ENCODE results near the gene FBN1.

The FBN1 gene

DNA sequence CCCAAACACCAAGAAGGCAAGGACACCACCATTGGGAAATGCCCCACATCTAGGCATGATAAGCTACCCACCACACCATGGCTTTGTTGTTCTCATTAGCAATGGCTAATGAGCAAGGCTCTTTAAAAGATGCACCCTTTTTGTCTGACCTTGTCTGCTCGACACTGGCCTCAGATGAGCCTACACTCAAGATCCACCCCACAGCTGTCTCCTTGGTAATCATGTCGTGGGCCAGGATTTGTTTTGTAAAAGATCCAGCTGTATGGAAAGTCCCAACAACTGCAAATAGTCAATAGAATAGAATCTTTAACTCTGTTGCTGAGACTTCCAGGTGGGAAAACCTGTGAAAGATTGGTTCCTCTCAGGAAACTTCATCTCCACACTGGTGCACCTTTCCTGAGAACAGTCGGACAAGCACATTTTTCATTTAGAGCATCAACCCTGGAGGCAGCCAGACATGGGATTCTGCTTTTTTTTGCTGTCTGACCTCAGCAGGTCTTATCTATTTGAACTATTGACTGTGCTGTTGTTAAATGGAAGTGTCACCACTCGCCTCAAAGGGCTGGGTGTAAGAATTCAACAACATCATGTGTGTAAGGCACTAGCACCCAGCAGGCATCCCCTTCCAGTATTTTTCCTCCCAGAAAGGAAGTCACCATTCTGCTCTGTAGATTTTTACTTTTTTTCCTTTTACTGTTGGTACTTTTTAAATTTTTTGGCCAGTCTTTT is 278.8 kb downstream of the FBN1 start:
- H3K27ac Mint-ChIP-seq = no peak overlapping the region
- H3K4me3 Mint-ChIP-seq = no peak overlapping the region
- H3K4me1 Mint-ChIP-seq (ENCODE audit: low read depth) = no peaks in the 10 kb centered on the region
- H3K36me3 Mint-ChIP-seq (ENCODE audit: low read depth) = no peaks in the 10 kb centered on the region
- H3K9me3 Mint-ChIP-seq = no peaks in the 10 kb centered on the region
- peaks cover 4% of the 10 kb centered on the region for H3K27me3 Mint-ChIP-seq

- Mint-ChIP-seq H3K27ac (no peak overlapping the region), H3K27me3 (peaks cover 4% of the 10 kb centered on the region), H3K4me3 (no peak overlapping the region), H3K36me3 (ENCODE audit: low read depth) (no peaks in the 10 kb centered on the region), H3K4me1 (ENCODE audit: low read depth) (no peaks in the 10 kb centered on the region), H3K9me3 (no peaks in the 10 kb centered on the region)
These were observed 279.9 kb downstream of the FBN1 start for GRCh38 chr15:48365575-48365974.

DNA sequence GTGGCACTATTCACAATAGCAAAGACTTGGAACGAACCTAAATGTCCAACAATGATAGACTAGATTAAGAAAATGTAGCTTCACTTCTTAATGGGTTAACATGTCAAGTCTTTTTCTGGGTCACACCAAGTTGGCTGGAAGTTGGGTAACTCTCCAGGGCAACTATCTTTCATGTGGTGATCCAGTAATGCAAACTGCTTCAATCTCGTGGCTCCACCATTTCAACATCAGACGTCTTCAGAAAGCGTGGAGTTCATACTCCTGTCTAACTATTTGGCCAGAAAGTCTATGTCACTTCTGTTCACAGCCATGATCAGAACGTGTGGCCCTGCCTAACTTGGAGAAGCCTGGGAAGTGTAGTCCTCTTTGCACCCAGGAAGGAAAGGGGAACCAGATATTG is 282.0 kb downstream of the FBN1 start:
- Mint-ChIP-seq H3K4me1 (ENCODE audit: low read depth) (peaks cover 2% of the 10 kb centered on the region), H3K36me3 (ENCODE audit: low read depth) (no peaks in the 10 kb centered on the region), H3K4me3 (no peak overlapping the region), H3K9me3 (no peaks in the 10 kb centered on the region), H3K27me3 (peaks cover 4% of the 10 kb centered on the region), H3K27ac (no peak overlapping the region)

- H3K4me3 Mint-ChIP-seq = no peak overlapping the region
- no peaks in the 10 kb centered on the region for H3K9me3 Mint-ChIP-seq
- no peaks in the 10 kb centered on the region for H3K36me3 Mint-ChIP-seq (ENCODE audit: low read depth)
- H3K27ac Mint-ChIP-seq = no peak overlapping the region
- peaks cover 6% of the 10 kb centered on the region for H3K4me1 Mint-ChIP-seq (ENCODE audit: low read depth)
- no peaks in the 10 kb centered on the region for H3K27me3 Mint-ChIP-seq
These were observed 283.8 kb downstream of the FBN1 start for GRCh38 chr15:48361685-48362084.

DNA sequence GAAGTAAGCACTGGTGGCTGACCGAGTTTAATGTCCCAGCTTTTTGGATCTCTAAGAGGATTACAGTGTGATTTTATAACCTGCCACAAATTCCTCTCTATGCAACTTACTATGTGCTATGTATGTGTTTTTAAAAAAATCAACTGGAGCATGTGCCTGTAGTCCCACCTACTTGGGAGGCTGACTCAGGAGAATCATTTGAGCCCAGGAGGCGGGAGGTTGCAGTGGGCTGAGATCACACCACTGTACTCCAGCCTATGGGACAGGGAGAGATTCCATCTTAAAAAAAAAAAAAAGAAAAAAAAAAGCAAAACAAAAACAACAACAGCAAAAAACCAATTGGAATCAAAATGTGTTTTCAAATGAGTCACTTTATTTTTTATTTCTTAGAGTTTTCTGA is 284.7 kb downstream of the FBN1 start:
- Mint-ChIP-seq H3K4me3 (no peak overlapping the region), H3K27ac (no peak overlapping the region), H3K36me3 (ENCODE audit: low read depth) (no peaks in the 10 kb centered on the region), H3K4me1 (ENCODE audit: low read depth) (peaks cover 6% of the 10 kb centered on the region), H3K27me3 (no peaks in the 10 kb centered on the region), H3K9me3 (no peaks in the 10 kb centered on the region)
